Activated CD4-positive, alpha-beta T cell treated with anti-CD3 and anti-CD28 coated beads, Interleukin-2, amount 50 U/mL, for 24 hours (primary cell): ENCODE results near the gene TFF2.

Experiments used
- DNase-seq, 2 donors: peaks; one replicate each; pipeline ENCODE4 v3.0.0-alpha.2; 2020; ENCODE audit warnings: low read depth in 1 of 2, low spot score in 1 of 2

The TFF2 gene

GRCh38 chr21:42366292-42367010 lies 15.7 kb upstream of the TFF2 start, which contains the start of gene TFF1:
TSS of gene TFF1 (minus strand) at chr21:42366535. CDS start at chr21:42366495, 40 bp downstream.
- DNase-seq, result no peak

- no peak for DNase-seq
These were observed 15.0 kb upstream of the TFF2 start for GRCh38 chr21:42365770-42366169.

- DNase-seq, result no peak
These were observed 13.6 kb upstream of the TFF2 start for GRCh38 chr21:42364304-42364865.

- DNase-seq, result no peak
These were observed 12.5 kb upstream of the TFF2 start for GRCh38 chr21:42363312-42363711.

GRCh38 chr21:42362700-42363099 lies 11.9 kb upstream of the TFF2 start:
- no peak for DNase-seq

- DNase-seq, result no peak
These were observed 11.4 kb upstream of the TFF2 start for GRCh38 chr21:42362198-42362597.

- no peak for DNase-seq
These were observed 10.5 kb upstream of the TFF2 start for GRCh38 chr21:42361286-42361685.

GRCh38 chr21:42360317-42360716 lies 9.5 kb upstream of the TFF2 start:
- DNase-seq, result no peak

GRCh38 chr21:42358937-42359336 lies 8.1 kb upstream of the TFF2 start:
- DNase-seq, result no peak

GRCh38 chr21:42358261-42358660 lies 7.5 kb upstream of the TFF2 start:
- DNase-seq, result no peak

- DNase-seq, result no peak
These were observed 6.5 kb upstream of the TFF2 start for GRCh38 chr21:42357307-42357706.

- no peak for DNase-seq
These were observed 5.9 kb upstream of the TFF2 start for GRCh38 chr21:42356650-42357049.

GRCh38 chr21:42356046-42356445 lies 5.3 kb upstream of the TFF2 start:
- no peak for DNase-seq

GRCh38 chr21:42353623-42354022 lies 2.8 kb upstream of the TFF2 start:
- DNase-seq, result no peak

- DNase-seq, result no peak
These were observed 1.8 kb upstream of the TFF2 start for GRCh38 chr21:42352441-42353095.

- no peak for DNase-seq
These were observed 1.0 kb upstream of the TFF2 start for GRCh38 chr21:42351626-42352440.

GRCh38 chr21:42350318-42350910 lies 380 bp downstream of the TFF2 start:
- DNase-seq, result no peak

GRCh38 chr21:42349420-42350317 lies 1.1 kb downstream of the TFF2 start:
- no peak for DNase-seq

- no peak for DNase-seq
These were observed 2.0 kb downstream of the TFF2 start for GRCh38 chr21:42348762-42349161.
